HCT116 (cell line): ENCODE measurements around the gene RAB9A. TPM values are rescaled to one million over a fixed set of nuclear protein-coding genes. Genes with fewer than 3 reads are reported as not detected.

Source experiments
- ATAC-seq: fragments of 200-7000 bp; cut with Tn5 transposase; 2 replicates; pipeline ENCODE4 v1.9.1; 2020; ENCODE audit warnings: mild to moderate bottlenecking, moderate library complexity
- BruUV-seq: library from RNA; stranded (reverse); fragments of 400-500 nt; replicated peaks from 2 replicates; lab custom pipeline; 2021; lab: Mats Ljungman, UMichigan
- CTCF ChIA-PET: fragments of 300-600 bp; sonication (Branson Sonifier 250); formaldehyde crosslinking; loops from one replicate; lab custom pipeline; 2021; ENCODE audit warnings: antibody characterized with exemption; lab: Charles Lee
- POLR2A ChIA-PET: fragments of 300-600, 350-600 bp; sonication (Branson Sonifier 250); formaldehyde crosslinking; loops from one replicate; lab custom pipeline; 2021; ENCODE audit warnings: antibody characterized with exemption; lab: Charles Lee
- RAD21 ChIA-PET, 2 experiments: fragments of 300-600 bp; sonication (Branson Sonifier 250); formaldehyde crosslinking; loops; one replicate each; lab custom pipeline; 2023; ENCODE audit warnings: low total read pairs in 2 of 2; ENCODE audit not compliant: uncharacterized antibody in 2 of 2, unreplicated experiment in 2 of 2, low non-redundant PET in 1 of 2; lab: Charles Lee
- DNase-seq: peaks from one replicate; pipeline ENCODE4 v3.0.0-alpha.2; 2010; ENCODE audit warnings: low read depth, low spot score
- H2AFZ ChIP-seq: fragments of 200-600 bp; shearing (Covaris generic), sonication (generic); 2 replicates; pipeline ENCODE4 v1.6.1; 2017; ENCODE audit warnings: low read depth, mixed run types, mixed read lengths, antibody characterized with exemption, low read length; ENCODE audit not compliant: poor library complexity, severe bottlenecking
- H3K27ac ChIP-seq: 2 replicates; pipeline ENCODE4 v1.5.1; 2012; ENCODE audit warnings: low read depth, low read length
- H3K27me3 ChIP-seq: fragments of 200-600 bp; sonication (generic); 2 replicates; pipeline ENCODE4 v1.6.1; 2016; ENCODE audit warnings: mixed run types, low read length, mixed read lengths; ENCODE audit not compliant: insufficient read depth
- H3K36me3 ChIP-seq, 2 experiments: fragments of 200-500 bp in 1 of 2; fragments of 200-600 bp in 1 of 2; sonication (Bioruptor generic) in 1 of 2; sonication (generic) in 1 of 2; 2 replicates each; pipeline versions ENCODE4 v1.5.1 to v1.6.1; 2014 to 2016; ENCODE audit warnings: low read length in 2 of 2, inconsistent platforms in 1 of 2, mixed read lengths in 1 of 2, mixed run types in 1 of 2; ENCODE audit not compliant: insufficient read depth in 2 of 2, control insufficient read depth in 1 of 2
- H3K4me1 ChIP-seq, 2 experiments: fragments of 200-600 bp in 1 of 2; sonication (generic) in 1 of 2; 2 replicates each; pipeline versions ENCODE4 v1.5.1 to v1.6.1; 2012 to 2017; ENCODE audit warnings: low read length in 2 of 2, inconsistent platforms in 1 of 2, mild to moderate bottlenecking in 1 of 2, mixed read lengths in 1 of 2, mixed run types in 1 of 2, moderate library complexity in 1 of 2; ENCODE audit not compliant: insufficient read depth in 2 of 2, control insufficient read depth in 1 of 2
- H3K4me2 ChIP-seq: fragments of 200-600 bp; sonication (generic); 2 replicates; pipeline ENCODE4 v1.6.1; 2017; ENCODE audit warnings: mixed run types, low read length, mixed read lengths
- H3K4me3 ChIP-seq, 2 experiments: fragments of 200-600 bp in 1 of 2; sonication (generic) in 1 of 2; replicated peaks in 1 of 2; 2 replicates each; pipeline ENCODE4 v1.5.1; 2011 to 2016; ENCODE audit warnings: low read length in 2 of 2, control low read depth in 1 of 2, low read depth in 1 of 2, mild to moderate bottlenecking in 1 of 2, mixed read lengths in 1 of 2, mixed run types in 1 of 2
- H3K79me2 ChIP-seq: fragments of 200-600 bp; sonication (generic); 2 replicates; pipeline ENCODE4 v1.6.1; 2017; ENCODE audit warnings: mild to moderate bottlenecking, mixed run types, low read length, moderate library complexity, mixed read lengths; ENCODE audit not compliant: insufficient read depth
- H3K9ac ChIP-seq: fragments of 200-600 bp; sonication (generic); 2 replicates; pipeline ENCODE4 v1.6.1; 2016; ENCODE audit warnings: low read length, mixed read lengths
- H3K9me2 ChIP-seq: fragments of 200-600 bp; sonication (generic), shearing (Covaris generic); 2 replicates; pipeline ENCODE4 v1.6.1; 2017; ENCODE audit warnings: mixed run types, mild to moderate bottlenecking, moderate library complexity; ENCODE audit not compliant: insufficient read depth
- H3K9me3 ChIP-seq, 2 experiments: fragments of 200-500 bp in 1 of 2; fragments of 200-600 bp in 1 of 2; sonication (Bioruptor generic) in 1 of 2; sonication (generic) in 1 of 2; 2 replicates each; pipeline ENCODE4 v1.6.1; 2014 to 2017; ENCODE audit warnings: low read length in 2 of 2, mixed read lengths in 2 of 2, inconsistent platforms in 1 of 2, low read depth in 1 of 2, mild to moderate bottlenecking in 1 of 2, mixed run types in 1 of 2, moderate library complexity in 1 of 2; ENCODE audit not compliant: control insufficient read depth in 1 of 2, insufficient read depth in 1 of 2
- H4K20me1 ChIP-seq: fragments of 200-600 bp; sonication (generic), shearing (Covaris generic); 2 replicates; pipeline ENCODE4 v1.6.1; 2017; ENCODE audit warnings: mixed run types, mild to moderate bottlenecking, moderate library complexity; ENCODE audit not compliant: insufficient read depth
- RAD21 ChIP-seq: IDR thresholded peaks from 2 replicates; pipeline ENCODE4 v1.6.1; 2012; ENCODE audit warnings: low read depth, mild to moderate bottlenecking
- TCF7L2 ChIP-seq: IDR thresholded peaks from 2 replicates; pipeline ENCODE4 v1.7.0; 2011; ENCODE audit warnings: borderline replicate concordance, inconsistent platforms; ENCODE audit not compliant: insufficient read depth, insufficient read length; ENCODE audit errors: extremely low read depth
- intact Hi-C: fragments of 100-400 bp; cut with micrococcal nuclease; formaldehyde crosslinking; loops from 2 replicates; pipeline ENCODE4 v1.10.0; 2022
- total RNA-seq: library from RNA; stranded (reverse); gene quantifications from one replicate; pipeline ENCODE4 v1.2.1, GENCODE V29; 2021; ENCODE audit not compliant: unreplicated experiment
- TF ChIP-seq, protein P1 (sequence below): IDR thresholded peaks from 2 replicates; pipeline ENCODE4 v1.6.1; 2012
- TF ChIP-seq, protein P2 (sequence below), 3 experiments: fragments of 200-600 bp in 1 of 3; sonication (generic) in 1 of 3; IDR thresholded peaks in 2 of 3; conservative IDR thresholded peaks in 1 of 3; 2 replicates each; pipeline ENCODE4 v1.5.1; 2012 to 2017; ENCODE audit warnings: low read depth in 2 of 3, low read length in 2 of 3, antibody characterized with exemption in 1 of 3, borderline replicate concordance in 1 of 3, control low read depth in 1 of 3, mild to moderate bottlenecking in 1 of 3, mixed read lengths in 1 of 3, mixed run types in 1 of 3, moderate library complexity in 1 of 3; ENCODE audit not compliant: insufficient read depth in 1 of 3

RAB9A gene
- total RNA-seq, 1 experiment from 2014 or later, result 23.9 TPM

GRCh38 chrX:13655674-13656073, 33.3 kb upstream of the RAB9A start:
- no peak for TF ChIP-seq TCF7L2
- peaks cover 10 to 18% of the 10 kb centered on the region in 2 experiments for H3K4me1 ChIP-seq
- H2AFZ ChIP-seq, result no peak overlapping the region
- H3K9me3 ChIP-seq, result no peaks in the 10 kb centered on the region
- intact Hi-C loops, result no loop called here
- H3K9me2 ChIP-seq, result no peaks in the 10 kb centered on the region
- H3K9ac ChIP-seq, result no peak overlapping the region
- H3K27me3 ChIP-seq, result no peaks in the 10 kb centered on the region
- ChIA-PET CTCF (no interaction called here), RAD21 (no interaction called here), POLR2A (no interaction called here)
- H3K4me2 ChIP-seq, result no peak overlapping the region
- BruUV-seq, result no TSS peak
- DNase-seq, result no peak
- H3K36me3 ChIP-seq, result no peaks in the 10 kb centered on the region
- H3K4me3 ChIP-seq, result no peak overlapping the region
- ATAC-seq, result no peak
- no peaks in the 10 kb centered on the region for H4K20me1 ChIP-seq
- H3K27ac ChIP-seq, result no peak overlapping the region
- no peaks in the 10 kb centered on the region for H3K79me2 ChIP-seq

- H3K27ac ChIP-seq, result no peak overlapping the region
- RAD21 ChIA-PET, result no interaction called here
- no peak overlapping the region for H3K9ac ChIP-seq
- POLR2A ChIA-PET, result no interaction called here
- CTCF ChIA-PET, result interaction anchor here (1.1 to 1.5 kb wide), 4 partner anchors 11 to 76 kb away, joined by 3 to 7 read pairs (median 6); partner anchors contain the start of genes OFD1 and TRAPPC2
- ATAC-seq, result peak; percentile 40; the same call in 1 of the 2 replicates
- no peaks in the 10 kb centered on the region for H3K27me3 ChIP-seq
- TF ChIP-seq, protein P1, sequence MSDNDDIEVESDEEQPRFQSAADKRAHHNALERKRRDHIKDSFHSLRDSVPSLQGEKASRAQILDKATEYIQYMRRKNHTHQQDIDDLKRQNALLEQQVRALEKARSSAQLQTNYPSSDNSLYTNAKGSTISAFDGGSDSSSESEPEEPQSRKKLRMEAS, result no peak
- TF ChIP-seq TCF7L2 (no peak), RAD21 (peak; percentile 81)
- TF ChIP-seq, protein P2, sequence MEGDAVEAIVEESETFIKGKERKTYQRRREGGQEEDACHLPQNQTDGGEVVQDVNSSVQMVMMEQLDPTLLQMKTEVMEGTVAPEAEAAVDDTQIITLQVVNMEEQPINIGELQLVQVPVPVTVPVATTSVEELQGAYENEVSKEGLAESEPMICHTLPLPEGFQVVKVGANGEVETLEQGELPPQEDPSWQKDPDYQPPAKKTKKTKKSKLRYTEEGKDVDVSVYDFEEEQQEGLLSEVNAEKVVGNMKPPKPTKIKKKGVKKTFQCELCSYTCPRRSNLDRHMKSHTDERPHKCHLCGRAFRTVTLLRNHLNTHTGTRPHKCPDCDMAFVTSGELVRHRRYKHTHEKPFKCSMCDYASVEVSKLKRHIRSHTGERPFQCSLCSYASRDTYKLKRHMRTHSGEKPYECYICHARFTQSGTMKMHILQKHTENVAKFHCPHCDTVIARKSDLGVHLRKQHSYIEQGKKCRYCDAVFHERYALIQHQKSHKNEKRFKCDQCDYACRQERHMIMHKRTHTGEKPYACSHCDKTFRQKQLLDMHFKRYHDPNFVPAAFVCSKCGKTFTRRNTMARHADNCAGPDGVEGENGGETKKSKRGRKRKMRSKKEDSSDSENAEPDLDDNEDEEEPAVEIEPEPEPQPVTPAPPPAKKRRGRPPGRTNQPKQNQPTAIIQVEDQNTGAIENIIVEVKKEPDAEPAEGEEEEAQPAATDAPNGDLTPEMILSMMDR (IDR thresholded peaks at IDR 0.05 in 2 of 3, conservative IDR thresholded peaks at IDR 0.05 in 1 of 3; ENCODE audit: borderline replicate concordance in 1 of 3, insufficient read depth in 1 of 3, low read depth in 2 of 3, low read length in 2 of 3), result peak; percentile 42 to 72 (median 64)
- H3K9me3 ChIP-seq, result no peaks in the 10 kb centered on the region
- H4K20me1 ChIP-seq, result no peaks in the 10 kb centered on the region
- H3K4me3 ChIP-seq, result no peak overlapping the region
- no peaks in the 10 kb centered on the region for H3K79me2 ChIP-seq
- intact Hi-C loops, result loop anchor here (2.0 kb wide), 2 partner anchors 32 to 90 kb away; no protein-coding TSS in a partner anchor
- no TSS peak for BruUV-seq
- H3K4me1 ChIP-seq, result peaks cover 9 to 10% of the 10 kb centered on the region in 2 experiments
- H3K4me2 ChIP-seq, result peak overlapping the region; percentile 37
- DNase-seq, result peak; percentile 35
- H2AFZ ChIP-seq, result peak overlapping the region; percentile 32
- H3K36me3 ChIP-seq, result no peaks in the 10 kb centered on the region
- H3K9me2 ChIP-seq, result no peaks in the 10 kb centered on the region
These were observed 30.3 kb upstream of the RAB9A start for GRCh38 chrX:13658602-13659001.
